ENCODE measurements around the gene MYB.

The MYB gene

GRCh38 chr6:135257631-135258405 lies 76.7 kb downstream of the MYB start:
- H3K4me3 ChIP-seq (ENCODE audit: low read depth in 1 of 2, low read length in 2 of 2) = no peak overlapping the region
- no peaks in the 10 kb centered on the region for H3K27me3 ChIP-seq (ENCODE audit: control insufficient read depth in 1 of 2, insufficient read depth in 2 of 2, low read length in 2 of 2)
- no peak overlapping the region for H3K9ac ChIP-seq (ENCODE audit: low read depth in 1 of 2, low read length in 2 of 2)
- H3K36me3 ChIP-seq (ENCODE audit: control insufficient read depth in 1 of 2, insufficient read depth in 2 of 2, low read length in 2 of 2) = no peaks in the 10 kb centered on the region
- peaks cover 8 to 21% of the 10 kb centered on the region in 2 donors for H3K4me1 ChIP-seq (ENCODE audit: control insufficient read depth in 1 of 2, insufficient read depth in 2 of 2, low read length in 2 of 2)
- no peak overlapping the region for H3K27ac ChIP-seq (ENCODE audit: low read depth, low read length)
- H3K9me3 ChIP-seq (ENCODE audit: control insufficient read depth in 1 of 2, low read length in 2 of 2) = no peaks in the 10 kb centered on the region

- Histone ChIP-seq H3K4me1 (ENCODE audit: control insufficient read depth in 1 of 2, insufficient read depth in 2 of 2, low read length in 2 of 2) (peaks cover 8 to 21% of the 10 kb centered on the region in 2 donors), H3K36me3 (ENCODE audit: control insufficient read depth in 1 of 2, insufficient read depth in 2 of 2, low read length in 2 of 2) (no peaks in the 10 kb centered on the region), H3K4me3 (ENCODE audit: low read depth in 1 of 2, low read length in 2 of 2) (no peak overlapping the region), H3K27ac (ENCODE audit: low read depth, low read length) (no peak overlapping the region), H3K9ac (ENCODE audit: low read depth in 1 of 2, low read length in 2 of 2) (no peak overlapping the region), H3K27me3 (ENCODE audit: control insufficient read depth in 1 of 2, insufficient read depth in 2 of 2, low read length in 2 of 2) (no peaks in the 10 kb centered on the region), H3K9me3 (ENCODE audit: control insufficient read depth in 1 of 2, low read length in 2 of 2) (no peaks in the 10 kb centered on the region)
These were observed 77.9 kb downstream of the MYB start for GRCh38 chr6:135258970-135259369.

GRCh38 chr6:135260612-135261011 lies 79.5 kb downstream of the MYB start:
- H3K27ac ChIP-seq (ENCODE audit: low read depth, low read length) = no peak overlapping the region
- no peak overlapping the region for H3K4me3 ChIP-seq (ENCODE audit: low read depth in 1 of 2, low read length in 2 of 2)
- H3K9ac ChIP-seq (ENCODE audit: low read depth in 1 of 2, low read length in 2 of 2) = no peak overlapping the region
- peaks cover 0 to 11% of the 10 kb centered on the region in 2 donors for H3K4me1 ChIP-seq (ENCODE audit: control insufficient read depth in 1 of 2, insufficient read depth in 2 of 2, low read length in 2 of 2)
- H3K27me3 ChIP-seq (ENCODE audit: control insufficient read depth in 1 of 2, insufficient read depth in 2 of 2, low read length in 2 of 2) = no peaks in the 10 kb centered on the region
- no peaks in the 10 kb centered on the region for H3K36me3 ChIP-seq (ENCODE audit: control insufficient read depth in 1 of 2, insufficient read depth in 2 of 2, low read length in 2 of 2)
- no peaks in the 10 kb centered on the region for H3K9me3 ChIP-seq (ENCODE audit: control insufficient read depth in 1 of 2, low read length in 2 of 2)

GRCh38 chr6:135261872-135262725 lies 81.0 kb downstream of the MYB start:
- Histone ChIP-seq H3K9ac (ENCODE audit: low read depth in 1 of 2, low read length in 2 of 2) (no peak overlapping the region), H3K27ac (ENCODE audit: low read depth, low read length) (no peak overlapping the region), H3K4me1 (ENCODE audit: control insufficient read depth in 1 of 2, insufficient read depth in 2 of 2, low read length in 2 of 2) (peaks cover 6 to 10% of the 10 kb centered on the region in 2 donors), H3K4me3 (ENCODE audit: low read depth in 1 of 2, low read length in 2 of 2) (no peak overlapping the region), H3K9me3 (ENCODE audit: control insufficient read depth in 1 of 2, low read length in 2 of 2) (no peaks in the 10 kb centered on the region), H3K36me3 (ENCODE audit: control insufficient read depth in 1 of 2, insufficient read depth in 2 of 2, low read length in 2 of 2) (no peaks in the 10 kb centered on the region), H3K27me3 (ENCODE audit: control insufficient read depth in 1 of 2, insufficient read depth in 2 of 2, low read length in 2 of 2) (no peaks in the 10 kb centered on the region)

- Histone ChIP-seq H3K4me3 (ENCODE audit: low read depth in 1 of 2, low read length in 2 of 2) (no peak overlapping the region), H3K9me3 (ENCODE audit: control insufficient read depth in 1 of 2, low read length in 2 of 2) (no peaks in the 10 kb centered on the region), H3K36me3 (ENCODE audit: control insufficient read depth in 1 of 2, insufficient read depth in 2 of 2, low read length in 2 of 2) (no peaks in the 10 kb centered on the region), H3K4me1 (ENCODE audit: control insufficient read depth in 1 of 2, insufficient read depth in 2 of 2, low read length in 2 of 2) (peaks cover 28 to 33% of the 10 kb centered on the region in 2 donors), H3K9ac (ENCODE audit: low read depth in 1 of 2, low read length in 2 of 2) (no peak overlapping the region), H3K27me3 (ENCODE audit: control insufficient read depth in 1 of 2, insufficient read depth in 2 of 2, low read length in 2 of 2) (no peaks in the 10 kb centered on the region), H3K27ac (ENCODE audit: low read depth, low read length) (no peak overlapping the region)
These were observed 84.2 kb downstream of the MYB start for GRCh38 chr6:135265278-135265677.

- Histone ChIP-seq H3K4me1 (ENCODE audit: control insufficient read depth in 1 of 2, insufficient read depth in 2 of 2, low read length in 2 of 2) (peaks cover 28 to 41% of the 10 kb centered on the region in 2 donors), H3K27me3 (ENCODE audit: control insufficient read depth in 1 of 2, insufficient read depth in 2 of 2, low read length in 2 of 2) (no peaks in the 10 kb centered on the region), H3K27ac (ENCODE audit: low read depth, low read length) (no peak overlapping the region), H3K9me3 (ENCODE audit: control insufficient read depth in 1 of 2, low read length in 2 of 2) (no peaks in the 10 kb centered on the region), H3K4me3 (ENCODE audit: low read depth in 1 of 2, low read length in 2 of 2) (no peak overlapping the region), H3K9ac (ENCODE audit: low read depth in 1 of 2, low read length in 2 of 2) (no peak overlapping the region), H3K36me3 (ENCODE audit: control insufficient read depth in 1 of 2, insufficient read depth in 2 of 2, low read length in 2 of 2) (no peaks in the 10 kb centered on the region)
These were observed 85.6 kb downstream of the MYB start for GRCh38 chr6:135266675-135267074.

- peaks cover 28 to 45% of the 10 kb centered on the region in 2 donors for H3K4me1 ChIP-seq (ENCODE audit: control insufficient read depth in 1 of 2, insufficient read depth in 2 of 2, low read length in 2 of 2)
- H3K9ac ChIP-seq (ENCODE audit: low read depth in 1 of 2, low read length in 2 of 2) = no peak overlapping the region
- no peaks in the 10 kb centered on the region for H3K36me3 ChIP-seq (ENCODE audit: control insufficient read depth in 1 of 2, insufficient read depth in 2 of 2, low read length in 2 of 2)
- H3K27me3 ChIP-seq (ENCODE audit: control insufficient read depth in 1 of 2, insufficient read depth in 2 of 2, low read length in 2 of 2) = no peaks in the 10 kb centered on the region
- no peaks in the 10 kb centered on the region for H3K9me3 ChIP-seq (ENCODE audit: control insufficient read depth in 1 of 2, low read length in 2 of 2)
- H3K27ac ChIP-seq (ENCODE audit: low read depth, low read length) = no peak overlapping the region
- no peak overlapping the region for H3K4me3 ChIP-seq (ENCODE audit: low read depth in 1 of 2, low read length in 2 of 2)
These were observed 86.0 kb downstream of the MYB start for GRCh38 chr6:135267085-135267484.

GRCh38 chr6:135268263-135268662 lies 87.2 kb downstream of the MYB start:
- H3K9ac ChIP-seq (ENCODE audit: low read depth in 1 of 2, low read length in 2 of 2) = no peak overlapping the region
- no peaks in the 10 kb centered on the region for H3K36me3 ChIP-seq (ENCODE audit: control insufficient read depth in 1 of 2, insufficient read depth in 2 of 2, low read length in 2 of 2)
- no peaks in the 10 kb centered on the region for H3K27me3 ChIP-seq (ENCODE audit: control insufficient read depth in 1 of 2, insufficient read depth in 2 of 2, low read length in 2 of 2)
- H3K4me1 ChIP-seq (ENCODE audit: control insufficient read depth in 1 of 2, insufficient read depth in 2 of 2, low read length in 2 of 2) = peaks cover 28 to 47% of the 10 kb centered on the region in 2 donors
- H3K9me3 ChIP-seq (ENCODE audit: control insufficient read depth in 1 of 2, low read length in 2 of 2) = no peaks in the 10 kb centered on the region
- no peak overlapping the region for H3K4me3 ChIP-seq (ENCODE audit: low read depth in 1 of 2, low read length in 2 of 2)
- no peak overlapping the region for H3K27ac ChIP-seq (ENCODE audit: low read depth, low read length)

- Histone ChIP-seq H3K4me1 (ENCODE audit: control insufficient read depth in 1 of 2, insufficient read depth in 2 of 2, low read length in 2 of 2) (peaks cover 28 to 47% of the 10 kb centered on the region in 2 donors), H3K27me3 (ENCODE audit: control insufficient read depth in 1 of 2, insufficient read depth in 2 of 2, low read length in 2 of 2) (no peaks in the 10 kb centered on the region), H3K4me3 (ENCODE audit: low read depth in 1 of 2, low read length in 2 of 2) (no peak overlapping the region), H3K36me3 (ENCODE audit: control insufficient read depth in 1 of 2, insufficient read depth in 2 of 2, low read length in 2 of 2) (no peaks in the 10 kb centered on the region), H3K9me3 (ENCODE audit: control insufficient read depth in 1 of 2, low read length in 2 of 2) (no peaks in the 10 kb centered on the region), H3K27ac (ENCODE audit: low read depth, low read length) (no peak overlapping the region), H3K9ac (ENCODE audit: low read depth in 1 of 2, low read length in 2 of 2) (no peak overlapping the region)
These were observed 87.6 kb downstream of the MYB start for GRCh38 chr6:135268740-135269139.

Data from duodenal mucosa (tissue), 2 donors.